ENCODE data around the gene PIGK.

PIGK gene

DNA sequence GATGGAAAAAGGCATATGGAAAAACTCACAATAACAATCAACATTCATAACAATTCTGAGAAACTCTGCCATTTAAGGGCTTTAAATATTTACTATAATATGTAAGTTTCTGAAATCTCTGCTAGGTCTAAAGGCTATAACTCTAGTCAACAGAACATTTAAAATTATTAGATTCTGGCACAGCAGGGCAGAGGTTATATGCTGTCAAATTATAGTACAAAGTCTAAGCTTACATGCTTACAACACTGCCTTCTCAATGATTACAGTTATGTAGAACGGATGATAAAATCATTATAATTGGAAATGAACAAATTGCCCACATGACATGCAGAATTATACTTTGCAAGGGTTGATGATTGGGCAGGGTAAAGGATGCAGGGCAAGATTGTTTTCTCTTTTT is 97.7 kb downstream of the PIGK start:
- intact Hi-C loops (cut with DNase I): loop anchor here (10.0 kb wide), 2 partner anchors 787 to 967 kb away; no protein-coding TSS in a partner anchor

DNA sequence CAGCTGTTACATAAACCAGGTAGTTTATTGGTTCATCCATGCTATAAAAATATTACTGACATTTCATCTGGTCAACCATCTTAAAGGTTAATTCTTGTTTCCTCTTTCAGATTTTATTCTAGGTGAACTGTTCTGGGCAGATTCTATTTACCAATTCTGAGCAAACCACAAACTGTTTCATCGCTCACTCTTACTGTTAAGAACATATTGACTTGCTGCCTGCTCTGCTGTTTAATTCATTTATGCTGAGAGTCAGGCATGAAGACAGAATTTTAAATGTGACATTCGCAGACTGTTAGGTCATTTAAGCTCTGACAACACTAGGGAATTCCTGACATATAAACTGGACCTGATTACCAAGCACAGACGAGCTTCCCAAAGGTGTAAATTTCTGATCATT is 98.3 kb downstream of the PIGK start:
- no peak for DNase-seq
- intact Hi-C loops (cut with DNase I): loop anchor here (10.0 kb wide), 2 partner anchors 786 to 966 kb away; no protein-coding TSS in a partner anchor

More for the DNA sequence above, 97.7 kb downstream of the PIGK start:
- DNase-seq: no peak

DNA sequence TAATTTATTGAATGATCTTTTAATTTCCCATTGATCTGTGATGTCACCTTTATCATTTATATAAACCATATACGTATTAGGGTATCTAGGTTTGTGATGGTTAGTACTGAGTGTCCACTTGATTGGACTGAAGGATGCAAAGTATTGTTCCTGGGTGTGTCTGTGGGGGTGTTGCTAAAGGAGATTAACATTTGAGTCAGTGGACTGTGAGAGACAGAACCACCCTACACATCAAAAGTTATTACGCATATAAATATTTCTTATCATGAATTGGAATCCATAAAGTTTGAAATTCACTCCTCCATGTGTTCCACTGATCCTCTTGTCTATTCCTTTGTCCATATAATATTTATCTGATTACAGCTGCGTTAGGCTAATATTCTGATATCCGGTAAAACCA is 100.5 kb downstream of the PIGK start:
- DNase-seq: no peak
- intact Hi-C loops (cut with DNase I): no loop called here

DNA sequence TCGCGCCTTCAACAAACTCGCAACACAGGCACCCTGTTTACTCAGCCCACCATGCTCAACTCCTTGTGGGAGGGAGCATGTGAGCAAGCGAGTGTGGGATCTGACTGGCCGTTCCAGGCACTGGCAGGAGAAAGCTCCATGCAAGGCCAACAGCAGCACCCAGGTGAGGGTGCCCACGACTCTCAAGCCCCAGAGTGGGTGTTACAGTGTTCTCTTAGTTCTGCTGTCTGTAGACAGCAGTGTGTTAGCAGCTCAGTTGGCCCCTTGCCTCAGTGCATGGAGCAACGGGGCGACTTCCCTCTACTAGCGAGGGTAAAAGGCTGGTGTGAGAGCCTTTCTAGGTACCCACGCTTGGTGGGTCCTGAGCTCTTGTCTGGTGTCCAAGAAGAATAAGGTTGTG is 114.6 kb downstream of the PIGK start:
- intact Hi-C loops (cut with DNase I): no loop called here
- no peak for DNase-seq

DNA sequence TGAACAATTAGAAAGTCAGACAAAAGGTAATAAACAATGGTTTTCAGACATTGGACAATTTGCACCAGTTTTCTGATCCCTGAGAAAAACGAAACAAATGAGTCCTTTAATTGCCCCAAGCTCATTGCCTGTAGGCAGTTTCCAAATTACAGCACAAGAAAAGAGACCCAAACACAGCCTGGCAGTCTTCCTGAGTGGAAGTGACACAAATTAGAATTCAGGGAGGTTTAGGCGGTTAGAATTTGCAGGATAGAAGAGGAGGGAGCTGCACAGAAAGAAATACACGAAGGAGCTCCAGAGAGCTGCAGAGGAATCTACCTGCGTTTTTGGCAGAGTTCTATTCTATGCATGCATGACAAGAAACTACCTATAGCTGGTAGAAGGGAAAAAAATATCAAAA is 115.7 kb downstream of the PIGK start:
- peak in 7 of 42 donors; percentile 13 to 45 (median 29) for DNase-seq
- intact Hi-C loops (cut with DNase I): no loop called here

DNA sequence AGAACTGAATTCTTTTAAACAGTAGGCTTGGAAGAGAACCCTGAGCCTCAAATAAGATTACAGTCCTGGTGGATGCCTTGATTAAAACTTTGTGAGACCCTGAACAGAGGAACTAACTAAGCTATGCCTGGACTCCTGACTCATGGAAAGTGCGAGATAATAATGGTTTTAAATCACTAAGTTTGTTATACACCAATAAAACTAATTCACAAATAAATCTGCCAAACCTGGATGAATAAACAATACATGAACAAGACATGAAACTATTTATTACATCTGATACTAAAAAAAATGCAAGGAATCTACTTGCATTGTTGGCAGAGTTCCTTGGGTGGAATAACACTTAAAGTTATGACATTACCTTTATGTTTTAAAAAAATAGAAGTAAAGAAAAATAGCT is 118.4 kb downstream of the PIGK start:
- intact Hi-C loops (cut with DNase I): no loop called here
- no peak for DNase-seq

DNA sequence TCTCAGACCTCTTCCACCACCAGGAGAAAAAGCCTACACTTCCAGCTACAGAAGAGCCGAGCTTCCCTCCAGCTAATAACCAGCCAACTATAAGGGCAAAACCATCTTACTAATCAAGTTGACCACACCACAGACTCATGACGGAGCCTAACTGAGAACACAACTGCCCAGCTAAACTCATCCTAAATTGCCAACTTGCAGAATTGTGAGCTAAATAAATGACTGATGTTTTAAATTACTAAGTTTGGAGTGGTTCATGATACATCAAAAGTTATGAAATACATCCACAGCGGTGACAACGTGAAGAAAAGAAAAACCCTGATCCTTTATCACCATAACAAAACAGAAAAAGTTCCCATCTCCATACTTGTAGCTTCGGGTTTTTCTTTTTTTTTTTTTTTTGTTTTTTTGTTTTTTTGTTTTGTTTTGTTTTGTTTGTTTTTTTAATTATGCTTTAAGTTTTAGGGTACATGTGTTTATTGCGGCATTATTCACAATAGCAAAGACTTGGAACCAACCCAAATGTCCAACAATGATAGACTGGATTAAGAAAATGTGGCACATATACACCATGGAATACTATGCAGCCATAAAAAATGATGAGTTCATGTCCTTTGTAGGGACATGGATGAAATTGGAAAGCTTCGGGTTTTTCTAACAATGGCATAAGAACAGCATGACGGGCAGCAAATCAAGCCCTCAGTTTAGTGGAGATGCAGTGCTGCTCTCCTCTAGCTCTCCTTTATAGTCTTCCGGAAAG is 122.6 kb downstream of the PIGK start:
- intact Hi-C loops (cut with DNase I): loop anchor here (5.0 kb wide), 1 partner anchor 49 kb away; no protein-coding TSS in a partner anchor
- no peak for DNase-seq

DNA sequence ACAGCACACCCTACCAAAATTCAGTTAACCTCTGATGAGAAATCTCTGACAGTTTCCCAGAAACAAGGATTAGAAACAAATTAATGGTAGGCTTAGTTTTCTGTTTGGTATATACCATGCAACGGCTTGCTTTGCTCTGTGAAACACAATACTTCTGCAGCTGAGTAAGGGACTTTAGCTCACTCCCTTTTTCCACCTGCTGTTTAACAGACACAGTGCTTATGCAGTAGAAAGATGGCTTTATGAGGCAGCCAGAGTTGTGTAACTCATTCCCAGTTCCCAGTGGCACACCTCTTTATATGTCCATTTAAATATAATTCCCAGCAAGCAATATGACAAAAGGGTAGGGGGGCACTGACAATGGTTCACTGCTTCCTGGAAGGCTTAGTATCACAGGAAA is 124.0 kb downstream of the PIGK start:
- no peak for DNase-seq
- intact Hi-C loops (cut with DNase I): loop anchor here (5.0 kb wide), 1 partner anchor 48 kb away; no protein-coding TSS in a partner anchor

DNA sequence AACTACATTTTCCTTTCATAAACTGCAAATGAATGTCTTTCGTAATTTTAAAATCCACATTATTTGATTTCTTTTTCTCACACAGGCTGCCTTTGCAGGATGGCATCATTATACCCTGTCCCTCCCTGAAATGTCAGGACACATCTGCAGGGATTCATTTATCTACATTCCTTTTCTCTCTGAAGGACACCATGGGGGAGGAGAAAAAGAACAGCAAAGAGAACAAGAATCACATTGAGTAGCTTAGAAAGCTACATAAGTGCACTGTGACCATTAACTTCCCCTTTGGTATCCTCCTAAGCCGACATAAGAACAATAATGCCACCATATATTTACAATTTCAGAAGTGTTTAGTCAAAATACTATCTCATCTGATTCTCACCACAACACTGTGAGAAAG is 129.5 kb downstream of the PIGK start:
- DNase-seq: no peak
- intact Hi-C loops (cut with DNase I): no loop called here

DNA sequence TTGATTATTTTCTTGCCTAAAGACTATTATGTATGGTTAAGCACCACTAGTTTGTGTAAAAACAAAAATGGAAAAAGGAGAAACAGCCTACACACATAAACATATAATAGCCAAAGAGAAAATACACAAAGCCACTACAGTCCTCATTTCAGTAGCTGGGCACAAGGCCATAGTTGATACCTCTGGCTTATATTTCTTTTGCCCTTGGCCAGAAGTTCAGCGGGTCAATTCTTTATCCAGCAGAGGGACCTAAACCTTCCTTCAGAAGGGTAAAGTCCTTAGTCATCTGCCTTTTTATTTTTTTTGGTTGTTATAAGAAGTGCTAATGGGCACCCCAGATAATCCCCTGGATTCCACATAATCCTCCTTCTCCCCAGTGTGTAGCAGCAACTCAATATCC is 134.1 kb downstream of the PIGK start:
- DNase-seq: no peak
- intact Hi-C loops (cut with DNase I): no loop called here

DNA sequence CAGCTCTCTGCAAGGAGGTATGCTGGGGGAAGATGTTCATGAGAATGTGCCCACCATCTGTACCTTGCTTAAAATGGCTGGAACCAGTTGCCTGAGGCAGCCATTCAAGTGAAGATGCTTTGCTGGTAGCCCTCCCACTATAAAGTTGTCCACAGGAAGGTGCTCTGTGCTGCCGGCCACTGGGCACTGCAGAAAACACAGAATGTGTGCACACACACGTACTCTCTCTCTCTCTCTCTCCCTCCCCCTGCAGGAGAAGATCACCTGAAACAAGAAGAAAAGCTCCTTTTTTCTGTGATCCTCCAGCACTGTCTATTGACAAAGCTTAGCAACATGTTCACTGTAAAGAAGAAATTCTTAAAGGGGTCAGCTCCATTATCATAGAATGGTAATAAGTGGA is 134.8 kb downstream of the PIGK start:
- DNase-seq: no peak
- intact Hi-C loops (cut with DNase I): no loop called here

DNA sequence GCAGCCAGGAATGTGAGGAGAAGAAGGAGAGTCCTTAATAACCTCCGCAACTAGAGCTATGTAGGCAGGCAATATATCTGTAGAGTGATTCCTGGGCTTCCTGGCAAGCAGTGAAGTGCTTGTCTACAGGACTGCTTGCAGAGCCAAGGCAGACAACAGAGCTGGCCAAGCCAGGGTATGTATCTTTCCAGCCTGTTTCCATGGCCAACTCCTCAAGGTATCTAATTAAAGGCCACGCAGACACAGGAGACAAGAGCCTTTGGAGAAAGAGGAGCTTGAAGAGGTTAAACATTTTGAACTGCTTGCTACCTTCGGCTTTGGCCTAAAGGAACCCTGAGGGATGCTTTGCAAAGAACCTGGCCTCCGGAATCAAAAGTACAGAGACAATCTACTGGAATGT is 137.4 kb downstream of the PIGK start:
- intact Hi-C loops (cut with DNase I): no loop called here
- DNase-seq: no peak

DNA sequence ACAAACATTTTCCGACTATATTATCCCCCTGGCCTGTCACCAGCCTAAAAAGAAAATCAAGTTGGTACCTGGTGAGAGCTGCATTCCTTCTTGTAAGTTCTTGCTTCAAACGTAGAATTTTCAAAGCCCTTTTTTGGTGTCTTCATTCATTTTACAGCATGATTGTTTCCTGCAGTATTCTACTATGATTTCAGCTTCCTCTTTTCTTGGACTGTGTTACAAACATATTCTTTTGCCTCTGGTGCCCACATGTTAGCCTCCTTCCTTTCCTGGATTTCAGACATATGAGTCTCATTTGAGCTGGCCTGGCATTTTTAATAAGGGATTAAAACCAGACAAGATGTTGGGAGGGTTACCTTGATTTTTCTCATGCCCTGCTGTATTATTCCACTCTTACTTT is 142.5 kb downstream of the PIGK start:
- intact Hi-C loops (cut with DNase I): no loop called here
- no peak for DNase-seq

DNA sequence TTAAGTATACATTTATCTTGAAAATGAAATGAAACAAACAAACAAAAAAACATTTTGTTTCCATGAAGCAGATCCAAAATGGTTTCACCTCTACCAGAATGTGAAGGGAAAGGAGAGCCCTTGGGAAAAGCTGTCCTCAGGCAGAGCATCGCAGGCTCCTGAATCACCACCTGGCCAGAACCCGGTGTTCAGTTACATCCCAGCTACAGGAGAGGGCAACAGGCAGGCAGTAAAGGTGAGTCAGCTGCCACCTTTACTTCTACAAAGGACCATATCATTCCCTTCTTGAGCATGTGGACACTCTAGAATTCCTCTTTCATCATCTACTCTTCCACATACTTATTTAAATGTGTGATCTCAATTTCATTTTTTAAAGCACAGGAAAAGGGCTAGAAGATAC is 151.2 kb downstream of the PIGK start:
- intact Hi-C loops (cut with DNase I): no loop called here
- no peak for DNase-seq

DNA sequence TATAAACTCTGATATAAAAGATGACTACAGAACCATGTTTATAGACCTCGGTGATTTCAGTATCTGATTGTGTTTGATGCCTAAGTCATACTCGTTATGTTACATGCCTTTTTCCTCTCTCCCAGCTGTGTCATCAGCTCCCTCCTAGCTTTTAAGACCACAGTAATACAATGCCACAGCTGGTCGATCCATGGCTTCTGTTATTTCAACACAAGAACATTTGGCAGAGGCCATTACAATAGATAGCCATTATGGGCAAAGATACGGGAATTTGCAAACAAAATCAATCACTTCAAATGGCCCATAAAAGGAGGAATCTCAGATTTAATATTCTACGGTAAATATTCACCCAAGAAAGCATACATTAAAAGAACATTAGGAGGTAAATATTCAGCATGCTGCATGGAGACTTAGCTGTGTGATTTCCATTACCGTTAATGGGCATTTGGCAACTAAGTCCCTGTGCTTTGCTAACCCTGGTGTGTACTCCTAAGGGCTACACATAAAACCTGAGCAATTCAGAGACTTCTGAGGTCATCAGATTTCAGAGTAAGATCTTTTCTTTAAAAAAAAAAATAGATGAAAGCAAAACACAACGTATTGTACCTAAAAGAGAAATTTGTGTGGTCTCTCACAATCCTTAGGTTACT is 153.4 kb downstream of the PIGK start:
- intact Hi-C loops (cut with DNase I): no loop called here
- DNase-seq: no peak

DNA sequence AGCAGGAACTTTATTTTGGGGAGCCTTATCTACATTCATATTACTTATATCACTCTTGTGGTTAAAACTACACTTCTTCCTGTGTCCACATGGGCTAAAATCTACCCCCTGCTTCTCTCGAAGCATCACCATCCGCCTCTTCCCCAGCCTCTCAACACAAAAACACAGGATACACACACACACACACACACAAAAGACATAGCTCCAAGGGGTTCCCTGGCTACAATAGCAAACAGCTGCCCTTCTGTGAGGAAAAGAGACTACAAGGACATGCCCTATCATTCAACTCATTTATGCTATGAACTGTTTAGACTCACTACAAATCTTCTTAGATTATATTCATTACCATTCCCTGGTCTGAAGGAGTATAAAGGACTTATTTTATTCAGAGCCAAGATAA is 155.0 kb downstream of the PIGK start:
- intact Hi-C loops (cut with DNase I): no loop called here
- DNase-seq: no peak

DNA sequence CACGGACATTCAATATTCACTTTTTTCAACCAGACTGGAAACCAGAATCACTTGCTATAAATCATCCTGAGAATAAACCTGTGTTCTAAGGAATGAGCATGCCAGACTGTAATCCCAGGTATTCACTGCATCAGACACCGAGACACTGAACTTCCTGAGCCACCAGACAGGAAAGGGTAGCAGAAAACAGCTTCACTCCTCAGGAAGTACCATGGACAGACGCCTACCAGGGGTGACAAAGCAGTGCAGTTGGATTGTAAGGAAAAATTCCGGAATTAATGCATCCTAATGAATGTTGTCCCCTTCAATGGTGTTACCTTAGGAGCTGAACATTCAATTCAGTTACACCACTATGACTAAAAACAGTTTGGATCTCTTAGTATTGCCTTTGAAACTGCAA is 156.1 kb downstream of the PIGK start:
- intact Hi-C loops (cut with DNase I): no loop called here

DNA sequence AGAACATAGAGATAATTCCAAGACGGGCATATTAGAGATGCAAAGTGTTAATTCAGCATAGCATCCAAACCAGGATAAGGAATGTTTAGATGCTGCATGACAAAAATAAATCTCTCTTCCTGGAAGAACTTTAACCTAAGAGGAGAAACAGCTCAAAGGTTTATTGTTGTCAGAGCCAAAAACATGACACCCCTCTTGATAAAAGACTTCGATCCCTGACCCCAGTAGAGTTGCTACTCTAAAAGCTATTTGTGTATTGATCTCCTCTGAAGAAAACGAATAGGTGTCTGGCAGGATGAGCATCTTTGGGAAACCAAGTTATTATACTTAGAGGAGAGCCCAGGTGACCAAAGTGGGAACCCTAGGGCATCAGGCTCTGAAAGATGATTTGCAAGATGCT is 158.1 kb downstream of the PIGK start:
- intact Hi-C loops (cut with DNase I): no loop called here
- no peak for DNase-seq

More for the DNA sequence above, 156.1 kb downstream of the PIGK start:
- no peak for DNase-seq

DNA sequence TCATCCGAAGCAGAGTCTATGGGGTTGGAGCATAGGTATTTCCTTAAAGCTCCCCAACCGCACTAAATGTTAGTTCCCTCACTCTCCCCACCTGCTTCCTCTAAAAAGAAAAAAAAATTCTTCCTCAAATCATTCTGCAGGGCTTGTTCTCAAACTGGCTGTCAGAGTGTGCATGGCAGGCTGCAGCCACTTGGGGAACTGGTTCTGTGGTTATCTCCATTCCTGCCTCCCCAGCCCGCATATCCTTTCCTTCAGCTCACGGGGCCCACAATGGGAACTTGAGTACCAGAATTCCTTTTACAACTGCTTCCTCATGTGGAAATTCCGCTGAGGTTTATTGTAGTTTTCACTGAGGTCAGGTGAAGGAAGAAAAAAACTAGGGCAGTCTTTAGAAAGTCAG is 159.2 kb downstream of the PIGK start:
- intact Hi-C loops (cut with DNase I): no loop called here
- DNase-seq: no peak

DNA sequence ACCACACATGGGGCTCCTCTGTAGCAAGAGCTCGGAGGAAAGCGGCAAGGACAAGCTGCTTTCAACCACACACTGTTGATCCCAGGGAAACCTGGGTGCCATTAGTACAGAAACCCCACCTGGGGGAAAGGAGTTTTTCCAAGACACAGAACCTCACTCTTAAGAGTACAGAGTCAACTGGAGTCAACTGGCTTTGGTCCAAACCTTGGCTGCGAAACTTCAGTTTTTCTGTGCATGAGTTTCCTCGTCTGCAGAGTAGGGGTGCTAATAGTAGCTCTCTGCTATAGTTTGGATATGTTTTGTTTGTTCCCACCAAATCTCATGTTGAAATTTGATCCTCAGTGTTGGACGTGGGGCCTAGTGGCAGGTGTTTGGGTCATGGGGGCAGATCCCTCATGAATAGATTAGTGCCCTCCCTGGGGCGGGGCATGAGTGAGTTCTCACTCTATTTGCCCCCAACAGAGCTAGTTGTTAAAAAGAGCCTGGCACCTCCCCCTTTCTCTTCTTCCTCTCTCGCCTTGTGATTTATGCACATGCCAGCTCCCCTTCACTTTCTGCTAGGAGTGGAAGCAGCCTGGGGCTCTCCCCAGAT is 161.1 kb downstream of the PIGK start:
- intact Hi-C loops (cut with DNase I): no loop called here
- no peak for DNase-seq

DNA sequence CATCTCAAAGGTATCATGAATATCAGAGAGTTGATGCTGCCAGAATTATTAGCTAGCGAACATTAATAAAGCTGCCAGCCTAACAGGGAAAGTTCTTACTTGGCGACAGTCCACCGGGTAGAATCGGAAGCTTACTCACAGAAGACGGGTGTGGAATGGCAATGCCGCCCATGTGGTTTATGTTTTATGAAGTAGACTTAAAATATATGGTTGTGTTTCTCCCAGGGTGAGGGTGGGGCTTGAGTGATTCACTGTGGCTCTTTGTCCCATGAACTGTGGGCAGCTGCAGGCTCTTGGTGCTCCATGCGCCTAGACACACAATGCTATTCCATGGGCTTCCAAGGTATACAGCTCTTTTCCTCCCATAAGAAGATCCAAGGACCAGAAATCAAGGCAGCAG is 162.7 kb downstream of the PIGK start:
- no peak for DNase-seq
- intact Hi-C loops (cut with DNase I): no loop called here

Data from head of caudate nucleus (tissue), 42 donors.